HCT116 (cell line): ENCODE measurements around the gene VCAM1. TPM values are rescaled to one million over a fixed set of nuclear protein-coding genes. Genes with fewer than 3 reads are reported as not detected.

Experiments
- ATAC-seq: fragments of 200-7000 bp; cut with Tn5 transposase; 2 replicates; pipeline ENCODE4 v1.9.1; 2020; ENCODE audit warnings: mild to moderate bottlenecking, moderate library complexity
- BruUV-seq: library from RNA; stranded (reverse); fragments of 400-500 nt; replicated peaks from 2 replicates; lab custom pipeline; 2021; lab: Mats Ljungman, UMichigan
- CTCF ChIA-PET: fragments of 300-600 bp; sonication (Branson Sonifier 250); formaldehyde crosslinking; loops from one replicate; lab custom pipeline; 2021; ENCODE audit warnings: antibody characterized with exemption; lab: Charles Lee
- POLR2A ChIA-PET: fragments of 300-600, 350-600 bp; sonication (Branson Sonifier 250); formaldehyde crosslinking; loops from one replicate; lab custom pipeline; 2021; ENCODE audit warnings: antibody characterized with exemption; lab: Charles Lee
- RAD21 ChIA-PET, 2 experiments: fragments of 300-600 bp; sonication (Branson Sonifier 250); formaldehyde crosslinking; loops; one replicate each; lab custom pipeline; 2023; ENCODE audit warnings: low total read pairs in 2 of 2; ENCODE audit not compliant: uncharacterized antibody in 2 of 2, unreplicated experiment in 2 of 2, low non-redundant PET in 1 of 2; lab: Charles Lee
- DNase-seq: peaks from one replicate; pipeline ENCODE4 v3.0.0-alpha.2; 2010; ENCODE audit warnings: low read depth, low spot score
- H2AFZ ChIP-seq: fragments of 200-600 bp; shearing (Covaris generic), sonication (generic); 2 replicates; pipeline ENCODE4 v1.6.1; 2017; ENCODE audit warnings: low read depth, mixed run types, mixed read lengths, antibody characterized with exemption, low read length; ENCODE audit not compliant: poor library complexity, severe bottlenecking
- H3K27ac ChIP-seq: 2 replicates; pipeline ENCODE4 v1.5.1; 2012; ENCODE audit warnings: low read depth, low read length
- H3K27me3 ChIP-seq: fragments of 200-600 bp; sonication (generic); 2 replicates; pipeline ENCODE4 v1.6.1; 2016; ENCODE audit warnings: mixed run types, low read length, mixed read lengths; ENCODE audit not compliant: insufficient read depth
- H3K36me3 ChIP-seq, 2 experiments: fragments of 200-500 bp in 1 of 2; fragments of 200-600 bp in 1 of 2; sonication (Bioruptor generic) in 1 of 2; sonication (generic) in 1 of 2; 2 replicates each; pipeline versions ENCODE4 v1.5.1 to v1.6.1; 2014 to 2016; ENCODE audit warnings: low read length in 2 of 2, inconsistent platforms in 1 of 2, mixed read lengths in 1 of 2, mixed run types in 1 of 2; ENCODE audit not compliant: insufficient read depth in 2 of 2, control insufficient read depth in 1 of 2
- H3K4me1 ChIP-seq, 2 experiments: fragments of 200-600 bp in 1 of 2; sonication (generic) in 1 of 2; 2 replicates each; pipeline versions ENCODE4 v1.5.1 to v1.6.1; 2012 to 2017; ENCODE audit warnings: low read length in 2 of 2, inconsistent platforms in 1 of 2, mild to moderate bottlenecking in 1 of 2, mixed read lengths in 1 of 2, mixed run types in 1 of 2, moderate library complexity in 1 of 2; ENCODE audit not compliant: insufficient read depth in 2 of 2, control insufficient read depth in 1 of 2
- H3K4me2 ChIP-seq: fragments of 200-600 bp; sonication (generic); 2 replicates; pipeline ENCODE4 v1.6.1; 2017; ENCODE audit warnings: mixed run types, low read length, mixed read lengths
- H3K4me3 ChIP-seq, 2 experiments: fragments of 200-600 bp in 1 of 2; sonication (generic) in 1 of 2; replicated peaks in 1 of 2; 2 replicates each; pipeline ENCODE4 v1.5.1; 2011 to 2016; ENCODE audit warnings: low read length in 2 of 2, control low read depth in 1 of 2, low read depth in 1 of 2, mild to moderate bottlenecking in 1 of 2, mixed read lengths in 1 of 2, mixed run types in 1 of 2
- H3K79me2 ChIP-seq: fragments of 200-600 bp; sonication (generic); 2 replicates; pipeline ENCODE4 v1.6.1; 2017; ENCODE audit warnings: mild to moderate bottlenecking, mixed run types, low read length, moderate library complexity, mixed read lengths; ENCODE audit not compliant: insufficient read depth
- H3K9ac ChIP-seq: fragments of 200-600 bp; sonication (generic); 2 replicates; pipeline ENCODE4 v1.6.1; 2016; ENCODE audit warnings: low read length, mixed read lengths
- H3K9me2 ChIP-seq: fragments of 200-600 bp; sonication (generic), shearing (Covaris generic); 2 replicates; pipeline ENCODE4 v1.6.1; 2017; ENCODE audit warnings: mixed run types, mild to moderate bottlenecking, moderate library complexity; ENCODE audit not compliant: insufficient read depth
- H3K9me3 ChIP-seq, 2 experiments: fragments of 200-500 bp in 1 of 2; fragments of 200-600 bp in 1 of 2; sonication (Bioruptor generic) in 1 of 2; sonication (generic) in 1 of 2; 2 replicates each; pipeline ENCODE4 v1.6.1; 2014 to 2017; ENCODE audit warnings: low read length in 2 of 2, mixed read lengths in 2 of 2, inconsistent platforms in 1 of 2, low read depth in 1 of 2, mild to moderate bottlenecking in 1 of 2, mixed run types in 1 of 2, moderate library complexity in 1 of 2; ENCODE audit not compliant: control insufficient read depth in 1 of 2, insufficient read depth in 1 of 2
- H4K20me1 ChIP-seq: fragments of 200-600 bp; sonication (generic), shearing (Covaris generic); 2 replicates; pipeline ENCODE4 v1.6.1; 2017; ENCODE audit warnings: mixed run types, mild to moderate bottlenecking, moderate library complexity; ENCODE audit not compliant: insufficient read depth
- CBX3 ChIP-seq: IDR thresholded peaks from 2 replicates; pipeline ENCODE4 v1.6.1; 2012; ENCODE audit warnings: low read depth
- CEBPB ChIP-seq: IDR thresholded peaks from 2 replicates; pipeline ENCODE4 v1.6.1; 2012; ENCODE audit warnings: low read depth
- EGR1 ChIP-seq: IDR thresholded peaks from 2 replicates; pipeline ENCODE4 v1.6.1; 2012; ENCODE audit warnings: low read depth
- EZH2 ChIP-seq: fragments of 200-600 bp; sonication (generic); IDR thresholded peaks from 2 replicates; pipeline ENCODE4 v1.6.1; 2017; ENCODE audit warnings: antibody characterized with exemption, mixed run types
- EZH2phosphoT487 ChIP-seq: fragments of 200-600 bp; IDR thresholded peaks from 2 replicates; pipeline ENCODE4 v1.6.1; 2018; ENCODE audit warnings: antibody characterized with exemption, borderline replicate concordance
- FOSL1 ChIP-seq: IDR thresholded peaks from 2 replicates; pipeline ENCODE4 v1.6.1; 2012; ENCODE audit warnings: low read depth
- JUND ChIP-seq: IDR thresholded peaks from 2 replicates; pipeline ENCODE4 v1.6.1; 2012
- POLR2AphosphoS5 ChIP-seq: IDR thresholded peaks from 2 replicates; pipeline ENCODE4 v1.6.1; 2011; ENCODE audit warnings: mild to moderate bottlenecking, low read depth, low read length, moderate library complexity
- RAD21 ChIP-seq: IDR thresholded peaks from 2 replicates; pipeline ENCODE4 v1.6.1; 2012; ENCODE audit warnings: low read depth, mild to moderate bottlenecking
- SP1 ChIP-seq: IDR thresholded peaks from 2 replicates; pipeline ENCODE4 v1.6.1; 2012; ENCODE audit warnings: low read depth
- SRF ChIP-seq: IDR thresholded peaks from 2 replicates; pipeline ENCODE4 v1.6.1; 2012; ENCODE audit warnings: low read depth
- ZBTB33 ChIP-seq: IDR thresholded peaks from 2 replicates; pipeline ENCODE4 v1.6.1; 2011; ENCODE audit warnings: mild to moderate bottlenecking, low read length, moderate library complexity; ENCODE audit not compliant: insufficient replicate concordance; ENCODE audit errors: extremely low read depth
- ZNF274 ChIP-seq: fragments of 200-500 bp; sonication (Bioruptor generic); IDR thresholded peaks from 2 replicates; pipeline ENCODE4 v1.6.1; 2014; ENCODE audit warnings: mild to moderate bottlenecking, low read depth, low read length, inconsistent platforms
- intact Hi-C: fragments of 100-400 bp; cut with micrococcal nuclease; formaldehyde crosslinking; loops from 2 replicates; pipeline ENCODE4 v1.10.0; 2022
- total RNA-seq: library from RNA; stranded (reverse); gene quantifications from one replicate; pipeline ENCODE4 v1.2.1, GENCODE V29; 2021; ENCODE audit not compliant: unreplicated experiment
- TF ChIP-seq, protein P1 (sequence below): IDR thresholded peaks from 2 replicates; pipeline ENCODE4 v1.6.1; 2012
- TF ChIP-seq, protein P2 (sequence below), 3 experiments: fragments of 200-600 bp in 1 of 3; sonication (generic) in 1 of 3; IDR thresholded peaks in 2 of 3; conservative IDR thresholded peaks in 1 of 3; 2 replicates each; pipeline ENCODE4 v1.5.1; 2012 to 2017; ENCODE audit warnings: low read depth in 2 of 3, low read length in 2 of 3, antibody characterized with exemption in 1 of 3, borderline replicate concordance in 1 of 3, control low read depth in 1 of 3, mild to moderate bottlenecking in 1 of 3, mixed read lengths in 1 of 3, mixed run types in 1 of 3, moderate library complexity in 1 of 3; ENCODE audit not compliant: insufficient read depth in 1 of 3

The VCAM1 gene
- total RNA-seq, 1 experiment from 2014 or later: 0.17 TPM

GRCh38 chr1:100731309-100731708 lies 11.8 kb downstream of the VCAM1 start:
- RAD21 ChIA-PET: no interaction called here
- ATAC-seq: no peak
- Histone ChIP-seq H3K79me2 (no peaks in the 10 kb centered on the region), H3K4me1 (no peaks in the 10 kb centered on the region), H2AFZ (no peak overlapping the region), H3K9me3 (no peaks in the 10 kb centered on the region), H3K27ac (no peak overlapping the region), H3K9me2 (no peaks in the 10 kb centered on the region), H3K4me2 (no peak overlapping the region), H3K9ac (no peak overlapping the region), H3K27me3 (no peaks in the 10 kb centered on the region), H3K4me3 (no peak overlapping the region), H4K20me1 (no peaks in the 10 kb centered on the region), H3K36me3 (no peaks in the 10 kb centered on the region)
- TF ChIP-seq POLR2AphosphoS5 (no peak), EZH2 (no peak), JUND (no peak), CEBPB (no peak), SP1 (no peak), ZBTB33 (no peak), ZNF274 (no peak), FOSL1 (no peak), EGR1 (no peak), EZH2phosphoT487 (no peak)
- CTCF ChIA-PET: no interaction called here
- DNase-seq: no peak
- intact Hi-C loops: no loop called here
- no TSS peak for BruUV-seq
- POLR2A ChIA-PET: no interaction called here

GRCh38 chr1:100731758-100732157 lies 12.2 kb downstream of the VCAM1 start:
- no peak for DNase-seq
- Histone ChIP-seq H3K9me3 (no peaks in the 10 kb centered on the region), H3K79me2 (no peaks in the 10 kb centered on the region), H3K9me2 (no peaks in the 10 kb centered on the region), H3K27ac (no peak overlapping the region), H2AFZ (no peak overlapping the region), H3K4me1 (no peaks in the 10 kb centered on the region), H4K20me1 (no peaks in the 10 kb centered on the region), H3K4me3 (no peak overlapping the region), H3K36me3 (no peaks in the 10 kb centered on the region), H3K27me3 (no peaks in the 10 kb centered on the region), H3K9ac (no peak overlapping the region), H3K4me2 (no peak overlapping the region)
- ChIA-PET CTCF (no interaction called here), POLR2A (no interaction called here), RAD21 (no interaction called here)
- no TSS peak for BruUV-seq
- no peak for ATAC-seq
- intact Hi-C loops: no loop called here
- TF ChIP-seq EZH2phosphoT487 (no peak), SP1 (no peak), CEBPB (no peak), ZBTB33 (no peak), SRF (no peak), ZNF274 (no peak), RAD21 (no peak), CBX3 (no peak)
- TF ChIP-seq, protein P1, sequence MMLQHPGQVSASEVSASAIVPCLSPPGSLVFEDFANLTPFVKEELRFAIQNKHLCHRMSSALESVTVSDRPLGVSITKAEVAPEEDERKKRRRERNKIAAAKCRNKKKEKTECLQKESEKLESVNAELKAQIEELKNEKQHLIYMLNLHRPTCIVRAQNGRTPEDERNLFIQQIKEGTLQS: no peak
- TF ChIP-seq, protein P2, sequence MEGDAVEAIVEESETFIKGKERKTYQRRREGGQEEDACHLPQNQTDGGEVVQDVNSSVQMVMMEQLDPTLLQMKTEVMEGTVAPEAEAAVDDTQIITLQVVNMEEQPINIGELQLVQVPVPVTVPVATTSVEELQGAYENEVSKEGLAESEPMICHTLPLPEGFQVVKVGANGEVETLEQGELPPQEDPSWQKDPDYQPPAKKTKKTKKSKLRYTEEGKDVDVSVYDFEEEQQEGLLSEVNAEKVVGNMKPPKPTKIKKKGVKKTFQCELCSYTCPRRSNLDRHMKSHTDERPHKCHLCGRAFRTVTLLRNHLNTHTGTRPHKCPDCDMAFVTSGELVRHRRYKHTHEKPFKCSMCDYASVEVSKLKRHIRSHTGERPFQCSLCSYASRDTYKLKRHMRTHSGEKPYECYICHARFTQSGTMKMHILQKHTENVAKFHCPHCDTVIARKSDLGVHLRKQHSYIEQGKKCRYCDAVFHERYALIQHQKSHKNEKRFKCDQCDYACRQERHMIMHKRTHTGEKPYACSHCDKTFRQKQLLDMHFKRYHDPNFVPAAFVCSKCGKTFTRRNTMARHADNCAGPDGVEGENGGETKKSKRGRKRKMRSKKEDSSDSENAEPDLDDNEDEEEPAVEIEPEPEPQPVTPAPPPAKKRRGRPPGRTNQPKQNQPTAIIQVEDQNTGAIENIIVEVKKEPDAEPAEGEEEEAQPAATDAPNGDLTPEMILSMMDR (IDR thresholded peaks at IDR 0.05 in 2 of 3, conservative IDR thresholded peaks at IDR 0.05 in 1 of 3; ENCODE audit: borderline replicate concordance in 1 of 3, insufficient read depth in 1 of 3, low read depth in 2 of 3, low read length in 2 of 3): no peak
